T1000 (cell line): ENCODE measurements around the gene POLQ.
A peak's percentile ranks its signal among the peaks of the same experiment; 100 is the strongest.
"Not testable (repeated sequence)": the region's sequence is repeated elsewhere in the genome, so short reads cannot be mapped to it uniquely, and the experiment has no call there.

ENCODE experiments used
- DNase-seq: peaks from one replicate; lab custom pipeline; 2025; ENCODE audit warnings: mixed read lengths; lab: John Stamatoyannopoulos, UW

POLQ gene

GRCh38 chr3:121508389-121508788, 37.4 kb downstream of the POLQ start:
- no peak for DNase-seq

DNA sequence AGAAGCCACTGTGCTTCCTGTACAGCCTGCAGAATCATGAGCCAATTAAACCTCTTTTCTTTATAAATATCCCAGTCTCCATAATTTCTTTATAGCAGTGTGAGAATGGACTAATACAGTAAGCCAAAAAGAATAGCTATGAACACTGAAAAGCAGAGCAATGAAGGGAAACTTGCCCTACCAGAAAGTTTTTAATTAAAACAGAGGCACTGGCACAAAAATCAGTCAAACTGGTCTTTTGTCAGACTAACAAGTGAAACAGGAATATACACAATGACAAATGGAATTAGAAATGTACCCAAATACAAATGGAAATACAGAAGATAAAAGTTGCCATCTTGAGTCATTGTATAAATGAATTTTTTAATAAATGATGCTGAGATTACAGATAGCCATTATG, 40.5 kb downstream of the POLQ start:
- no peak for DNase-seq

GRCh38 chr3:121504618-121505017, 41.2 kb downstream of the POLQ start:
- DNase-seq: no peak

DNA sequence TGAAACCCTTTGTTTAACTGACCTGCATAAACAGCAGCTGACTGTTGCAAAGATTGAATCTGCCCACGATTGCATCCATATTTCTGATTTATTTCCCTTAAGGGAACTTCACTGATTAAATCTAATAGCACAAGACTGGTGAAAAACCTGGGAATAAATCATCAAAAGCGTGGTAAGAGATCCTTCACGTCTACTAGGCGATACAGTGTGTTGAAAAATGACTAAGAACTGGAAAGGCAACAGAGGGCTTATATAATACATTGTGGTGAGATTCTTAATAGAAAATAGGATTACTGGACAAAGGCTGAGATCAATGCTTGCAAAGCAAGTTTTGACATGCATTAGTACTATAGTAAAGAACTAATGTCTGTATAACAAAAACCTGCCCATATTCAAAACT, 49.0 kb downstream of the POLQ start:
- no peak for DNase-seq

- DNase-seq: no peak
Observed at GRCh38 chr3:121493431-121493830, 52.4 kb downstream of the POLQ start.

GRCh38 chr3:121491683-121492320, 54.0 kb downstream of the POLQ start:
- DNase-seq: no peak

DNA sequence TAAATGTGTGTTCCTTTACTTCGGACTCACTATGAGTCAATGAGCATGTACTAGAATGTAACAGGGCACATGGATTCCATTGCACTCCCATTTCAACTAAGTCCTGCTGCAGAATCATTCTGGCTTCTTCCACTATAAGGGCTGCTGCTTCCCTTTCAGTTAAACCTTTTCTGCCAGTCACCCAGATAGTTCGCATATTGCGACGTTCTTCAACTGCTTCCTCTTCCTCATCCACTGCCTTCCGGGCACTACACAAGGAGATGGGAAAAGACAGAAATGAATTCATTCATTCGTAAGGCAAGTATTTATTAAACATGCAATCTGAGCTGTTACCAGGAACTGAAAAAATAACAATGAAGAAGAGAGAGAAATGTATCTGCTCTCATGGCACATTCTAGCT, 55.6 kb downstream of the POLQ start:
- DNase-seq: no peak

DNA sequence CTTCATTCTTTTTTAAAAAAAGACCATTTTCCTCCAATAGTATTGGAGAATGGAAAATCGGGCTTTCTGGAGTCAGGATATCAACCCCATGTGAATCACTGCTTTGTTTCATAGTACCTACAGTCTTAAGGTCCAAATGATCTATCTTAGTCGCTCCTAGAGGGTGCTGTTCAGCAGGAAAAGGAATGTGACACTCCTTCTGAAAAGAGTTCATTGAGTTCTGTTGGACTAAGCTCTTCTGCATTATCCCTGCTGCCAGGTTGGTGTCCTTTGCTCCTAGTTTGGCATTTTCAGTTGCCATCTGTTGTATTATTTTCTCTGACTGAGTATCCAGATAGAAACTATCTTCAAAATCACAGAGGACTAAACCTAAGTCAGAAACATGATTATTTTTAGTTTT, 57.2 kb downstream of the POLQ start:
- no peak for DNase-seq

DNA sequence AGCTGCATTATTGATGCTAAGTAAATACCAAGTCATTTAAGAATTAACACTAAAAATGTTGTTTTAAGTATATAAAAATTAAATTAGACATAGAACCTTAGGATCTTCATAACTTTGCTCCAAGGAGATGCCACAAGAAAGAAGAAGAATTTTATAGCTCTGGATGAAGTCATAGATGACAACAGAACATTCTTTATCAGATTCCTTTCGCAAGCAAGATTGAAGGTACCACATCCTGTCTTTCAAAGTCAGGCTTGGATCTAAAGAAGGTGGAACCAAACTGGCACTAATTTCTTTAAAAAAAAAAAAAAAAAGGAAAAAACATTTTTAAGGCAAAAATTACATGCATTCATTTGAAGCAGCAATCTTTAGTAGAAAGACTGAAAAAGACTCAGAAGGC, 62.5 kb downstream of the POLQ start:
- no peak for DNase-seq

- no peak for DNase-seq
Observed at GRCh38 chr3:121482660-121483059, 63.1 kb downstream of the POLQ start.

DNA sequence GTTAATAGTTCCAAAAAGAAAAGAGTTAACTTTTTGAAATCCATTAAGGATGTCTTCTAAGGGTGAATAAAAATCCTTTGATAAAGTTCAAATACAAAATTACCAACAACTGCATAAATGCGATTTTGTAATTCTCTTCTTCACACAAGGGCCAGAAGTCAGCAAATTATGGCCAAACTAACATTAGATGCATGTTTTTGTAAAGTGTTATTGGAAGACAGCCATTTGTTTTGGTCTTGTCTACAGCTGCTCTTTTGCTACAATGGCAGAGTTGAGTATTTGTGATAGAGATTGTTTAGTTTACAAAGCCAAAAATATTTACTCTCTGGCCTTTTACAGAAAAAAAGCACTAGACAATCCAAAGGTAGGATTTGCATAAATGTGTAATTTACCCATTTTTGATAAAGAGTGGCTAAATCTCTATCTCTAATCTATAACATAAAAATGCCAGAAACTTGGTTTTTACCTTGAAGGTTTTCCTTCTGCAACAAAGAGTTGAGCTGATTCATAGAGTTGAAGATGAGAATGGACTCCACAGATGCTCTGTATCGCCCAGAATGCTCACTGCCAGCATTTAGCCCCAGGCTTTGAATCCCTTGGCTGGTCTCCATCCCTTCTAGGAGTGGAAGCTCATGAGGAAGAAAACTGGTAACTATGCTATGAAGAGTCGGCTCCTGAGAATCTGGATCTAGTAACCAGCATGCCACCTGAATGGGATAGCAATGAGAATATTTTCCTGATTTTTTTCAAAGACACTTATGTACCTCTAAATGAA, 64.5 kb downstream of the POLQ start:
- no peak for DNase-seq

DNA sequence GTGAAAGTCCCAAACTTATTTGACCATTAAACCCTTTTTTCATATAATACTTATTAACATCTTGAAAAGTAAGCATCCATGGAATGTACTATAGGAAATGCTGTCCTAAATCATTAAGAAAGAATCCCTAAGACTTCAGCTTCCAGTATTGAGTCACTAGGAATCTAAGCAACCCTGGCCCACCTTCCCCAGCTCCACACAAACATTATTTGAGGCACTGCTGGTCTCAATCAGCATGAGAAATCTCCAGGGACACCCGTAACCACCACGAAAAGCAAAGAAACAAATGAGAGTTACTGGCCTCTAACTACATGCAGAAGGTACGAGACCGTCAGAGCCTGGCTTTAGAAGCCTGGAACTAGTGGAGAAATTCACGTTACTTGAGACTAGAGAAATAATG, 68.2 kb downstream of the POLQ start:
- DNase-seq: peak; percentile 36

- DNase-seq: no peak
Observed at GRCh38 chr3:121473001-121473400, 72.8 kb downstream of the POLQ start.

DNA sequence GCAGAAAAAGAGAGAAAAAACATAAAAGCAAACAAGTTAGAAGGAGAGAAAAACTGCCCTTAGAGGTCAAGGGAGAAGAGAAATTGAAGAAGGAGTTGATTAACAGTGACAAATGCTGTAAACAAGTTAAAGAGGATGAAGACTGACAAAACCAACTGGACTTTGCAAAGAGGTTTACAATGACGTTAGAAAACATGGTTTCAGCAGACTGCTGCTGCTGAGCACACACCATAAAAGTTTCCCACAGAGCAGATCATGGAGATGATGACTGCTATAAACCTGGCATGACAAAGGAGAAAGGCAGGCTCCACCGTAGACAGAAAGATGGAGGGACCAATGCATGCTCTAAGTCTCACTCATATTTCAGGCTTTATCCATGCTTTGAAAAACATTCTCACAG, 78.7 kb downstream of the POLQ start:
- DNase-seq: no peak

- DNase-seq: no peak
Observed at GRCh38 chr3:121463745-121464144, 82.0 kb downstream of the POLQ start.

GRCh38 chr3:121462565-121462964, 83.2 kb downstream of the POLQ start:
- DNase-seq: no peak

- not testable (repeated sequence) for DNase-seq
Observed at GRCh38 chr3:121451752-121452151, 94.0 kb downstream of the POLQ start.

- DNase-seq: no peak
Observed at GRCh38 chr3:121443456-121443855, 102.3 kb downstream of the POLQ start.

DNA sequence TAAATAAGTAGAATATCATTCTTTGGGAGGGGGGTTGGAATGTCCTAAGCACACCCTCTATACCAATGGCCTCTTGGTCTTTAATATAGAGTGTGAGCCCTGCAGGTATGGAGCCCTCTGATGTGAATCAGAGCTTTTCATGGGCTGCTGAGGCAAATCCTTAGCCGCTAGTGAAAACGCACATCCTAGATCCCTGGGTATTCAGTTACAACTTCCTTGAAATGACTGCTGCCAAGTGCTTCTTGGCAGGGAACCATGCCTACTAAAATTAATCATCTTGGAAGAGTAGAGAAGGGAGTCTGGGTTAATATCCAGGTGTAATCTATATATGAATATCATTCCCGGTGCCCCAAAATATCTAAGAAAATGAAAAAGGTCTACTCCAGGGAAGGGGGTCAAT, 109.1 kb downstream of the POLQ start:
- no peak for DNase-seq

DNA sequence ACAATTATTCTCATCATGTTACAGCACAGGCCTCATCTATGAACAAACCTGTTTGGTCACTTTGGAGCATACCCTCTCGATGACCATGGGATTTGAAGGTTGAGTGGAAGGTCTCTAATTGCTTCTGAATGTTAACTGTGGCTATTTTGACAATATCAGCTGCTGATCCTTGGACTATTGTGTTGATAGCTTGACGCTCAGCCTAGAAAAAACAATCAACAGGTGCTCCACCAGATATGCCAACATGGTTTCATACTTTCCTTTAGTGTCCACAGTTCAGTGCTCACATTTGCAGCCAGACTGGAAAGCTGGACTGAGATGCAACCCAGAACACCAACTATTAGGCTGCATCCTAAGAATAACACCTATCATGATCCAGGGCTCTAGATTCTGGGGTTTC, 109.7 kb downstream of the POLQ start:
- no peak for DNase-seq

DNA sequence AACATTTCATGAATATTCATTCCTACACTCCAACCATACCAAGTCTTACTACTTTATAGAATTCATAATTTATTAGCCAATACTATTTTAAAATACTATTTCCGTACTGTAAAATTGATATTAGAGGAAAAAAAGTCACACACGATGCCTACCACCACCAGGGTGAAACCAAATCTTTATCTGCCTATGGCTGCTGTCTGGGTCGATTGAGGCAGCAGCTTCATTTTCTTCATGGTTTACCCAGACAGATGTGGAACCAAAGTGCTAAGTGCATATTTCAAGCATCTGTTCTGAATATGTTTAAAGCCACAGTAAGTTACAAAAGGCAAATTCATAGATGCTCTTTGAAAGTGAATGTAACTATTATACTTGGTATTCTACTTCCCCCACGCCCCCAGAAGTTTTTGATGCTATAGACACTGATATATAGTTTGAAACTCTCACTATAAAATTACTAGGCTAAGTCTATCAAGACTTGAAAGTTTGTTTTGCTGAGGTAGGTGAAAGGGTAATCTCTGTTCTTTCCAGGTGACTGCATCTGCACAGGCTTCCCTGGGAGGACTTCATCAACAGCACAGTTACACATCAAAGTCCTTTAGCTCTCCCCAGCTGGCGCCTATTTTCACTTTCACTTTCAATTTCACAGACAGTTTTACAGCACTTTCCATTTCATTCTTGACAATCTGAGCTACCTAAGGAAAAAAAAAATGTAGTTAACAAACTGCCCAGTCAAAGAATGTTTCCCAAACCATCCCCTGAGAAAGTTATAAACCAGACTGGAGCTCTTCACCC, 113.9 kb downstream of the POLQ start:
- no peak for DNase-seq

GRCh38 chr3:121430664-121431215, 115.0 kb downstream of the POLQ start:
- no peak for DNase-seq

GRCh38 chr3:121424549-121424948, 121.2 kb downstream of the POLQ start:
- DNase-seq: no peak
